ENCODE measurements around the gene PACS2. TPM values are rescaled to one million over a fixed set of nuclear protein-coding genes. Genes with fewer than 3 reads are reported as not detected.

Gene PACS2
- total RNA-seq, 1 donor from 2014 or later, result 64.0 TPM

GRCh38 chr14:105376521-105377440 lies 62.2 kb downstream of the PACS2 start:
- no peaks in the 10 kb centered on the region for H3K4me1 ChIP-seq
- TF ChIP-seq, protein P1, sequence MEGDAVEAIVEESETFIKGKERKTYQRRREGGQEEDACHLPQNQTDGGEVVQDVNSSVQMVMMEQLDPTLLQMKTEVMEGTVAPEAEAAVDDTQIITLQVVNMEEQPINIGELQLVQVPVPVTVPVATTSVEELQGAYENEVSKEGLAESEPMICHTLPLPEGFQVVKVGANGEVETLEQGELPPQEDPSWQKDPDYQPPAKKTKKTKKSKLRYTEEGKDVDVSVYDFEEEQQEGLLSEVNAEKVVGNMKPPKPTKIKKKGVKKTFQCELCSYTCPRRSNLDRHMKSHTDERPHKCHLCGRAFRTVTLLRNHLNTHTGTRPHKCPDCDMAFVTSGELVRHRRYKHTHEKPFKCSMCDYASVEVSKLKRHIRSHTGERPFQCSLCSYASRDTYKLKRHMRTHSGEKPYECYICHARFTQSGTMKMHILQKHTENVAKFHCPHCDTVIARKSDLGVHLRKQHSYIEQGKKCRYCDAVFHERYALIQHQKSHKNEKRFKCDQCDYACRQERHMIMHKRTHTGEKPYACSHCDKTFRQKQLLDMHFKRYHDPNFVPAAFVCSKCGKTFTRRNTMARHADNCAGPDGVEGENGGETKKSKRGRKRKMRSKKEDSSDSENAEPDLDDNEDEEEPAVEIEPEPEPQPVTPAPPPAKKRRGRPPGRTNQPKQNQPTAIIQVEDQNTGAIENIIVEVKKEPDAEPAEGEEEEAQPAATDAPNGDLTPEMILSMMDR (IDR thresholded peaks at IDR 0.05; ENCODE audit: borderline replicate concordance), result no peak
- H3K9me3 ChIP-seq (replicated peaks), result no peaks in the 10 kb centered on the region
- peaks cover 9% of the 10 kb centered on the region for H3K36me3 ChIP-seq
- no peaks in the 10 kb centered on the region for H3K27me3 ChIP-seq (ENCODE audit: low read depth)
- H3K27ac ChIP-seq (replicated peaks), result no peak overlapping the region
- DNase-seq, result no peak
- H3K4me3 ChIP-seq, result no peak overlapping the region
- intact Hi-C loops (cut with micrococcal nuclease), result no loop called here

DNA sequence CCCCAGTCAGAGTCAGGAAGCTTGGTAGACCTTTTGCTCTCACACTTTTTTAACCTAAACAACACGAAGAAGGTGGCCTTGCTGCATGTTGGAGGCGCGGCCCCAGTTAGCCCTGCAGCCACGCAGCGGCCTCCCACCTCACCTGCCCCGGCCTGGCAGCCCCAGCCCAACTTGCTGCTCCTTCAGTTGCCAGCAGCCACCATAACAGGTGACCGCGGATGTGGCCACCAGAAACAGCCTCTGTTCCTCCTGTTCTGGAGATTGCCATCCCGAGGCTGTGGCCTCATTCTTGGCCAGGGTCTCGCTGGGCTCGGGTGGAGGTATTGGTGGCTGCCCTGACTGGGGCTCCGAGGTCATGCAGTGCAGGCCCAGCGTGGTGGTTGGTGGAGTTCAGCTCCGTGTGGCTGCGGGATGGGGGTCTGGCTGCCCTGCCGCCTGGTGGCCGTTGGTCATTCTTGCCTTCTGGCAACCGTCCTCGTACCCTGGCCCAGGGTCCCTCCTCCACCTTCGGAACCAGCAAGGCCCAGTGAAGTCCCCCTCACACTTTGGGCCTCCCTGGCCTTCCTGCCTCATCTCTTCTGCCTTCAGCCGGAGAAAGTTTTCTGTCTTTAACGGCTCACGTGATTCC lies 63.1 kb downstream of the PACS2 start:
- no peaks in the 10 kb centered on the region for H3K27me3 ChIP-seq (ENCODE audit: low read depth)
- no peak overlapping the region for H3K4me3 ChIP-seq
- peaks cover 17% of the 10 kb centered on the region for H3K36me3 ChIP-seq
- no peaks in the 10 kb centered on the region for H3K9me3 ChIP-seq (replicated peaks)
- intact Hi-C loops (cut with micrococcal nuclease), result no loop called here
- DNase-seq, result no peak
- H3K27ac ChIP-seq (replicated peaks), result no peak overlapping the region
- no peaks in the 10 kb centered on the region for H3K4me1 ChIP-seq
- TF ChIP-seq, protein P1 (IDR thresholded peaks at IDR 0.05; ENCODE audit: borderline replicate concordance), result no peak

DNA sequence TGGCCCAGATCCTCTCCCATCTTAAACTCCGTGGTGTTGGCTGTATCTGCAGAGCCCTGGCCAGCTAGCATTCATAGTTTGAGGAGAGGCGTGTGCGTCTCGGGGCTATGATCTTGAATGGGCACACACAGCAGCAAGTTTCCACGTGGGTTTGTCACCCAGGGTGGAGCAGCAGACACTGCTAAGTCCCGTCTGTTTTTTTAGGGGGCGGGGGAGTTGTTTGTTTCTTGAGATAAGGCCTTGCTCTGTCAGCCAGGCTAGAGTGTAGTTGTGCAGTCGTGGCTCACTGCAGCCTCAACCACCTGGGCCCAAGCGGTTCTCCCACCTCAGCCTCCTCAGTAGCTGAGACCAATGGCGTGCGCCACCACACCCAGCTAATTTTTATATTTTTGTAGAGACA lies 63.7 kb downstream of the PACS2 start:
- H3K4me1 ChIP-seq, result no peaks in the 10 kb centered on the region
- no peak for DNase-seq
- H3K4me3 ChIP-seq, result no peak overlapping the region
- no peaks in the 10 kb centered on the region for H3K9me3 ChIP-seq (replicated peaks)
- no peaks in the 10 kb centered on the region for H3K27me3 ChIP-seq (ENCODE audit: low read depth)
- intact Hi-C loops (cut with micrococcal nuclease), result no loop called here
- H3K27ac ChIP-seq (replicated peaks), result no peak overlapping the region
- TF ChIP-seq, protein P1 (IDR thresholded peaks at IDR 0.05; ENCODE audit: borderline replicate concordance), result no peak
- peaks cover 23% of the 10 kb centered on the region for H3K36me3 ChIP-seq

- H3K4me1 ChIP-seq, result no peaks in the 10 kb centered on the region
- H3K27ac ChIP-seq (replicated peaks), result no peak overlapping the region
- H3K9me3 ChIP-seq (replicated peaks), result no peaks in the 10 kb centered on the region
- H3K4me3 ChIP-seq, result no peak overlapping the region
- TF ChIP-seq, protein P1 (IDR thresholded peaks at IDR 0.05; ENCODE audit: borderline replicate concordance), result no peak
- H3K27me3 ChIP-seq (ENCODE audit: low read depth), result no peaks in the 10 kb centered on the region
- intact Hi-C loops (cut with micrococcal nuclease), result no loop called here
- H3K36me3 ChIP-seq, result peaks cover 32% of the 10 kb centered on the region
- no peak for DNase-seq
Measured at GRCh38 chr14:105378873-105379685, 64.5 kb downstream of the PACS2 start.

DNA sequence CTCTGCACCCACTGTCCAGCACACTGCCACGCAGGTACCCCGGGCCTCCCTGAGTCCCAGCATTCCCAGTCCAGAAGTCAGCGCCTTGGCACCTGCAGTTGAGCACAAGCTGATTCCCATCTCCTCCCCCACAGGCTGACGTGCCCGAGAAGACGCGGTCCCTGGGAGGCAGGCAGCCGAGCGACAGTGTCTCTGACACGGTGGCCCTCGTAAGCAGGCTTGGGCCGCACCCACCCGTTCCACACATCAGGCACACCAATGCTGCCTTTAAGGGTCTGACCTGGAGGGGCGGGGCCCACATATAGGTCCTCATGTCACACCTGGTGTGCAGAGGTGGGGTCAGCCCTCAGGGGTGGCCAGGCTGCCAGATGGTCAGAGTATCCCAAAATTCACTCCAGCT lies 65.4 kb downstream of the PACS2 start:
- peaks cover 40% of the 10 kb centered on the region for H3K36me3 ChIP-seq
- no peaks in the 10 kb centered on the region for H3K27me3 ChIP-seq (ENCODE audit: low read depth)
- no peak overlapping the region for H3K27ac ChIP-seq (replicated peaks)
- H3K4me3 ChIP-seq, result no peak overlapping the region
- no peaks in the 10 kb centered on the region for H3K4me1 ChIP-seq
- TF ChIP-seq, protein P1 (IDR thresholded peaks at IDR 0.05; ENCODE audit: borderline replicate concordance), result no peak
- DNase-seq, result no peak
- H3K9me3 ChIP-seq (replicated peaks), result no peaks in the 10 kb centered on the region
- intact Hi-C loops (cut with micrococcal nuclease), result no loop called here
